Measurements from ENCODE around the gene AGPAT3.

DNA sequence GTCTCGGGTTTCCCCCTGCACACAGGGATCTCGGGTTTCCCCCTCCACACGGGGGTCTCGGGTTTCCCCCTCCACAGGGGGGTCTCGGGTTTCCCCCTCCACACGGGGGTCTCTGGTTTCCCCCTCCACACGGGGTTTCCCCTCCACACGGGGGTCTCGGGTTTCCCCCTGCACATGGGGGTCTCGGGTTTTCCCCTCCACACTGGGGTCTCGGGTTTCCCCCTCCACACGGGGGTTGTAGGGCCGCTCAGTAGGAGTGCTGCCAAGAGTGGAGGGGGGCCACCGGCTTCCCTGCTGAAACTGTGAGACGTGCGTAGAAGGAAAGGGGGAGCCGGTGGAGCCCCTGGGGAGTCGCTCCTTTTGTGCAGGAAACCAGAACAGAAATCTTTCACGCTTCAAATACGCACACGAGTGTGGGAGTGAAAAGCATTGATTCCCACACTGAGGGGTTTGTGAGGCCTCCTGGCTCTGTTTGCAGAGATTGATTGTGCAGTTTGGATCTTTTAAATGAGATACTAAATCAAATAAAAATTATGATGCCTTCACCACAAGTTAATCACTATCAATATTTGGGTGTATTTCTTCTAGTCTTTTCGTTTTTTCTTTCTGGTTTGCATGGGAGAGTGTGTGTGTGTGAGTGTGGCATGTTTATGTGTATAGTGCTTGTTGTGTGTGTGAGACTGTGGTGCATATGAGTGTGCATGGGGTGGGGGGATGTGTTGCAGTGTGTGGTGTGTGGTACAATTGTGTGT is 92.8 kb downstream of the AGPAT3 start:
- TF ChIP-seq EP300 (IDR thresholded peaks at IDR 0.05) (no peak), CTCF (IDR thresholded peaks at IDR 0.05) (no peak)

All from ovary (tissue), 3 donors.